ENCODE results near the gene USP13.

GRCh38 chr3:179811321-179812095 is 158.7 kb downstream of the USP13 start:
- TF ChIP-seq CTCF (conservative IDR thresholded peaks at IDR 0.05 in 1 of 2, IDR thresholded peaks at IDR 0.05 in 1 of 2; ENCODE audit: extremely low read depth in 1 of 2, insufficient read depth in 1 of 2, low read depth in 1 of 2, low read length in 2 of 2), result peak; percentile 72 to 83
- no peak for TF ChIP-seq EZH2 (IDR thresholded peaks at IDR 0.05; ENCODE audit: borderline replicate concordance, low read length)

Data from mammary epithelial cell (primary cell).